Caco-2 (cell line): ENCODE results near the gene CRYM. TPM values are rescaled to one million over a fixed set of nuclear protein-coding genes. Genes with fewer than 3 reads are reported as not detected.

ENCODE experiments used
- BruUV-seq: library from RNA; stranded (reverse); fragments of 400-500 nt; replicated peaks from 2 replicates; lab custom pipeline; 2021; lab: Mats Ljungman, UMichigan
- CTCF ChIA-PET: fragments of 300-600 bp; sonication (Branson Sonifier 250); formaldehyde crosslinking; loops from one replicate; lab custom pipeline; 2022; ENCODE audit warnings: antibody characterized with exemption; lab: Charles Lee
- POLR2A ChIA-PET: fragments of 300-600 bp; sonication (Branson Sonifier 250); formaldehyde crosslinking; loops from one replicate; lab custom pipeline; 2022; ENCODE audit warnings: antibody characterized with exemption; lab: Charles Lee
- DNase-seq, 2 experiments: peaks; one replicate each; pipeline versions ENCODE4 v3.0.0 to v3.0.0-alpha.2; 2020 to 2022
- H3K27me3 ChIP-seq: replicated peaks from 2 replicates; pipeline ENCODE4 v1.6.0; 2011; ENCODE audit warnings: low read length; ENCODE audit not compliant: control insufficient read depth, insufficient read depth
- H3K36me3 ChIP-seq: 2 replicates; pipeline ENCODE4 v1.5.1; 2011; ENCODE audit warnings: low read length; ENCODE audit not compliant: control insufficient read depth, insufficient read depth
- H3K4me1 ChIP-seq: fragments of 250-450 bp; sonication (Bioruptor Pico); 2 replicates; pipeline ENCODE4 v1.5.1; 2020; ENCODE audit warnings: mild to moderate bottlenecking
- H3K4me3 ChIP-seq: 2 replicates; pipeline ENCODE4 v1.5.1; 2011; ENCODE audit warnings: low read depth, mild to moderate bottlenecking, control low read depth, low read length
- H3K9me3 ChIP-seq: fragments of 250-450 bp; sonication (Bioruptor Pico); 2 replicates; pipeline ENCODE4 v1.5.1; 2020; ENCODE audit warnings: mild to moderate bottlenecking, moderate library complexity
- H3K27ac Mint-ChIP-seq: one replicate; pipeline ENCODE4 v1.8.0; 2022; ENCODE audit warnings: mixed read lengths; ENCODE audit not compliant: unreplicated experiment
- H3K27me3 Mint-ChIP-seq: one replicate; pipeline ENCODE4 v1.8.0; 2022; ENCODE audit warnings: mixed read lengths; ENCODE audit not compliant: insufficient read depth, unreplicated experiment
- H3K36me3 Mint-ChIP-seq: one replicate; pipeline ENCODE4 v1.8.0; 2022; ENCODE audit warnings: mild to moderate bottlenecking, mixed read lengths; ENCODE audit not compliant: insufficient read depth, unreplicated experiment
- H3K4me1 Mint-ChIP-seq: one replicate; pipeline ENCODE4 v1.8.0; 2022; ENCODE audit warnings: low read depth, mixed read lengths; ENCODE audit not compliant: unreplicated experiment
- H3K4me3 Mint-ChIP-seq: one replicate; pipeline ENCODE4 v1.8.0; 2022; ENCODE audit warnings: mild to moderate bottlenecking, moderate library complexity, mixed read lengths; ENCODE audit not compliant: unreplicated experiment
- H3K9me3 Mint-ChIP-seq: one replicate; pipeline ENCODE4 v1.8.0; 2022; ENCODE audit warnings: mixed read lengths; ENCODE audit not compliant: unreplicated experiment
- CTCF ChIP-seq, 2 experiments: fragments of 200-600 bp in 1 of 2; IDR thresholded peaks; 1 replicate in 1 of 2; 2 replicates in 1 of 2; pipeline versions ENCODE4 v1.5.1 to v1.8.0; 2011 to 2022; ENCODE audit warnings: antibody characterized with exemption in 1 of 2, control low read depth in 1 of 2, inconsistent platforms in 1 of 2, low read depth in 1 of 2, low read length in 1 of 2, mild to moderate bottlenecking in 1 of 2, moderate library complexity in 1 of 2; ENCODE audit not compliant: insufficient read depth in 1 of 2, severe bottlenecking in 1 of 2, unreplicated experiment in 1 of 2
- intact Hi-C: fragments of 100-400 bp; cut with micrococcal nuclease; formaldehyde crosslinking; loops from one replicate; pipeline ENCODE4 v1.10.0; 2022; ENCODE audit not compliant: unreplicated experiment
- total RNA-seq: library from RNA; stranded (reverse); gene quantifications from 2 replicates; pipeline ENCODE4 v1.2.3, GENCODE V29; 2022

Gene CRYM
- total RNA-seq, 1 experiment from 2014 or later, result not detected

GRCh38 chr16:21226749-21227148 lies 51.3 kb downstream of the CRYM start:
- no peaks in the 10 kb centered on the region for H3K36me3 Mint-ChIP-seq
- no peak overlapping the region for H3K27ac Mint-ChIP-seq
- intact Hi-C loops, result no loop called here
- H3K36me3 ChIP-seq, result no peaks in the 10 kb centered on the region
- H3K4me3 Mint-ChIP-seq, result no peak overlapping the region
- H3K27me3 ChIP-seq, result no peaks in the 10 kb centered on the region
- no peak overlapping the region for H3K4me3 ChIP-seq
- ChIA-PET POLR2A (no interaction called here), CTCF (interaction anchor here (0.6 kb wide), 1 partner anchor 16 kb away, joined by 4 read pairs; no protein-coding TSS in a partner anchor)
- BruUV-seq, result no TSS peak
- no peaks in the 10 kb centered on the region for H3K9me3 Mint-ChIP-seq
- no peaks in the 10 kb centered on the region for H3K27me3 Mint-ChIP-seq
- no peak for TF ChIP-seq CTCF (IDR thresholded peaks at IDR 0.05; ENCODE audit: insufficient read depth in 1 of 2, low read depth in 1 of 2, low read length in 1 of 2, severe bottlenecking in 1 of 2, unreplicated experiment in 1 of 2)
- H3K9me3 ChIP-seq, result no peaks in the 10 kb centered on the region
- DNase-seq, result no peak
- H3K4me1 Mint-ChIP-seq, result peaks cover 13% of the 10 kb centered on the region
- H3K4me1 ChIP-seq, result peaks cover 21% of the 10 kb centered on the region

DNA sequence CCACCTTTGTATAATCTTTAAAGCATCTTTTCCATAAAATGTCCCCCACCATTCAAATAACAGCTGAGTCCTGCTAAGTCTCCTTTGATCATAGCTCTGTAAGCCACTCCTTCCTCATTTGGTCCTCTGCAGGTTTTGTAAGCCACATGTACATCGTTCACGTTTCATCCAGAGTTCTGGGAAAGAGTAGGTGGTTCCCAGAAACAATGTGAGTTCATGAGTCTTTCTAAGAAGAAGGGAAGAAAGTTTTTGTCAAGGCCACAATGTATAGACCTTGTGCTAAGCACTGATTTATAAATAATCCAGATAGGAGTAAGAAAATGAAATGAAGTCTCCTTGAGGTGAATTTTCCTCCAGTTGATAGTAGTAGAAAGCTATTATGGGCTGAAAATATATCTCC lies 53.3 kb downstream of the CRYM start:
- no peak for TF ChIP-seq CTCF (IDR thresholded peaks at IDR 0.05; ENCODE audit: insufficient read depth in 1 of 2, low read depth in 1 of 2, low read length in 1 of 2, severe bottlenecking in 1 of 2, unreplicated experiment in 1 of 2)
- Mint-ChIP-seq H3K27me3 (no peaks in the 10 kb centered on the region), H3K4me1 (peaks cover 21% of the 10 kb centered on the region), H3K9me3 (no peaks in the 10 kb centered on the region), H3K36me3 (no peaks in the 10 kb centered on the region), H3K27ac (no peak overlapping the region), H3K4me3 (no peak overlapping the region)
- CTCF ChIA-PET, result no interaction called here
- POLR2A ChIA-PET, result no interaction called here
- Histone ChIP-seq H3K4me3 (no peak overlapping the region), H3K36me3 (no peaks in the 10 kb centered on the region), H3K27me3 (no peaks in the 10 kb centered on the region), H3K9me3 (no peaks in the 10 kb centered on the region), H3K4me1 (peaks cover 26% of the 10 kb centered on the region)
- intact Hi-C loops, result no loop called here
- no TSS peak for BruUV-seq
- DNase-seq, result no peak

DNA sequence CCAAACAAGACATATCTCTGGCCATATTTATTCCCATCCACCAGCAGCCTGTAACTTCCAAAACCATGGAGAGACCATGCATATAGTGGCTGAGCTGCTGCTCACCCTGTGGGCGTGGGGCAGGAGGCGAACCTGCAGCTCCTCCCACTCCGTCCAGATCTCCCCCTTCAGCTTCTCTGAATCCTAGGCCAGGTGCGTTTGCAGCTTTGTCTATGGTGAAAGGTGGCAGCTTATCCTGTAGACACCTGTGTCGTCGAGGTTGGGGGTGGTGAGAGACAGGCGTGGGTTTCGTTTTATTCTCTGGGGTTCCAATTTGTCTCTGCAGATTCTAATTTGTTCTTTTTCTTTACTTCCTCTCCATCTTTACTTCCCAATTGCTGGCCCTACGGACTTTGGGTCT lies 54.3 kb downstream of the CRYM start:
- ChIA-PET CTCF (no interaction called here), POLR2A (no interaction called here)
- H3K36me3 ChIP-seq, result no peaks in the 10 kb centered on the region
- Mint-ChIP-seq H3K4me3 (no peak overlapping the region), H3K36me3 (no peaks in the 10 kb centered on the region), H3K4me1 (peaks cover 21% of the 10 kb centered on the region), H3K27ac (no peak overlapping the region), H3K27me3 (no peaks in the 10 kb centered on the region), H3K9me3 (no peaks in the 10 kb centered on the region)
- no TSS peak for BruUV-seq
- H3K27me3 ChIP-seq, result no peaks in the 10 kb centered on the region
- H3K4me3 ChIP-seq, result no peak overlapping the region
- H3K4me1 ChIP-seq, result peaks cover 26% of the 10 kb centered on the region
- peak in 1 of 2 experiments; percentile 5 for DNase-seq
- no peaks in the 10 kb centered on the region for H3K9me3 ChIP-seq
- no peak for TF ChIP-seq CTCF (IDR thresholded peaks at IDR 0.05; ENCODE audit: insufficient read depth in 1 of 2, low read depth in 1 of 2, low read length in 1 of 2, severe bottlenecking in 1 of 2, unreplicated experiment in 1 of 2)
- intact Hi-C loops, result no loop called here
